OCI-LY1 (cell line): Measurements from ENCODE around the gene GRM2.

Experiments
- H2AFZ ChIP-seq: fragments of 200-600 bp; sonication (generic), shearing (Covaris generic); 2 replicates; pipeline ENCODE4 v1.6.0; 2014; ENCODE audit warnings: antibody characterized with exemption, mild to moderate bottlenecking, low read length
- H3F3A ChIP-seq: fragments of 200-600 bp; sonication (generic), shearing (Covaris generic); 2 replicates; pipeline ENCODE4 v1.6.0; 2014; ENCODE audit warnings: mild to moderate bottlenecking, antibody characterized with exemption, low read length, moderate library complexity; ENCODE audit not compliant: insufficient read depth
- H3K27ac ChIP-seq: fragments of 200-600 bp; sonication (generic); 2 replicates; pipeline ENCODE4 v1.5.1; 2014; ENCODE audit warnings: low read length, mixed run types, mild to moderate bottlenecking, low read depth; ENCODE audit not compliant: poor library complexity, severe bottlenecking
- H3K27me3 ChIP-seq: fragments of 200-600 bp; sonication (generic); 2 replicates; pipeline ENCODE4 v1.6.0; 2014; ENCODE audit warnings: antibody characterized with exemption, mild to moderate bottlenecking, low read length, moderate library complexity; ENCODE audit not compliant: insufficient read depth
- H3K36me3 ChIP-seq: fragments of 200-600 bp; sonication (generic); 2 replicates; pipeline ENCODE4 v1.6.1; 2014; ENCODE audit warnings: mild to moderate bottlenecking, antibody characterized with exemption, low read length, moderate library complexity, mixed read lengths; ENCODE audit not compliant: insufficient read depth
- H3K4me1 ChIP-seq: fragments of 200-600 bp; sonication (generic); 2 replicates; pipeline ENCODE4 v1.5.1; 2014; ENCODE audit warnings: mild to moderate bottlenecking, low read length, moderate library complexity; ENCODE audit not compliant: insufficient read depth, severe bottlenecking
- H3K4me2 ChIP-seq: fragments of 200-600 bp; sonication (generic), shearing (Covaris generic); 2 replicates; pipeline ENCODE4 v1.6.1; 2014; ENCODE audit warnings: low read length
- H3K4me3 ChIP-seq: fragments of 200-600 bp; sonication (generic); 2 replicates; pipeline ENCODE4 v1.5.1; 2014; ENCODE audit warnings: low read length, low read depth, mild to moderate bottlenecking, mixed read lengths; ENCODE audit not compliant: poor library complexity, severe bottlenecking
- H3K79me2 ChIP-seq: fragments of 200-600 bp; shearing (Covaris generic); 2 replicates; pipeline ENCODE4 v1.6.1; 2016; ENCODE audit warnings: mixed run types, low read length, mixed read lengths; ENCODE audit not compliant: insufficient read depth
- H3K9ac ChIP-seq: fragments of 200-600 bp; sonication (generic), shearing (Covaris generic); 2 replicates; pipeline ENCODE4 v1.6.1; 2014; ENCODE audit warnings: mild to moderate bottlenecking, low read length, mixed read lengths
- H3K9me2 ChIP-seq: fragments of 200-600 bp; sonication (generic), shearing (Covaris generic); 2 replicates; pipeline ENCODE4 v1.6.1; 2014; ENCODE audit warnings: low read depth, mild to moderate bottlenecking, low read length, mixed read lengths
- H3K9me3 ChIP-seq: fragments of 200-600 bp; shearing (Covaris generic); 2 replicates; pipeline ENCODE4 v1.6.1; 2014; ENCODE audit warnings: low read length, mixed read lengths
- H4K20me1 ChIP-seq: fragments of 200-600 bp; sonication (generic), shearing (Covaris generic); 2 replicates; pipeline ENCODE4 v1.6.0; 2016; ENCODE audit warnings: mild to moderate bottlenecking, low read length; ENCODE audit not compliant: insufficient read depth
- CTCF ChIP-seq: fragments of 200-600 bp; sonication (generic), shearing (Covaris generic); IDR thresholded peaks from 2 replicates; pipeline ENCODE4 v1.5.1; 2017; ENCODE audit warnings: mild to moderate bottlenecking, antibody characterized with exemption, low read length, moderate library complexity, mixed read lengths
- EZH2 ChIP-seq: fragments of 200-600 bp; sonication (generic), shearing (Covaris generic); IDR thresholded peaks from 2 replicates; pipeline ENCODE4 v1.8.0; 2017; ENCODE audit warnings: borderline replicate concordance, mixed run types, mild to moderate bottlenecking, antibody characterized with exemption, low read length, moderate library complexity, mixed read lengths

The GRM2 gene

GRCh38 chr3:51733859-51734571 lies 27.1 kb downstream of the GRM2 start:
- Histone ChIP-seq H3K36me3 (no peaks in the 10 kb centered on the region), H2AFZ (no peak overlapping the region), H3K4me2 (no peak overlapping the region)

DNA sequence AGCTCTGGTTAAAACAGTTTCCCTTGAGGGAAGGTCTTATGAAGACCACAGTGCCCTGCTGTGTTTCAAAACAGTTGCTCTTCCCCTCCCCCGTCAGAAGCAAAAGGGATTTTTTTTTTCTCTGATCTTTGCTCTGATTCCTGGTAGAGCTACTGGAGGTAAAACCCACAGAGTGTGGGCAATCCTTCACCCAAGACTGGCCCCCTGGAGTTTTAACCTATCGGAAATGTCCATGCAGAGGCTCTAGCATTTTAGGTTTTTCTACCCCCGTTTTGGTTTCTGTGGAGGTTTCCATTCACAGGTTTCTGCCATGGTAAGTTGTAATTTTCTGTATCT lies 27.7 kb downstream of the GRM2 start:
- Histone ChIP-seq H3K4me1 (no peaks in the 10 kb centered on the region), H3K9me2 (no peaks in the 10 kb centered on the region), H3K27ac (no peak overlapping the region), H3K36me3 (no peaks in the 10 kb centered on the region), H3F3A (no peaks in the 10 kb centered on the region), H2AFZ (no peak overlapping the region), H4K20me1 (no peaks in the 10 kb centered on the region), H3K4me2 (no peak overlapping the region), H3K9me3 (no peaks in the 10 kb centered on the region), H3K79me2 (no peaks in the 10 kb centered on the region), H3K27me3 (no peaks in the 10 kb centered on the region), H3K9ac (no peak overlapping the region), H3K4me3 (no peak overlapping the region)
- TF ChIP-seq CTCF, result no peak
- no peak for TF ChIP-seq EZH2

More at GRCh38 chr3:51733859-51734571, 27.1 kb downstream of the GRM2 start:
- Histone ChIP-seq H3K9ac (no peak overlapping the region), H3K9me3 (no peaks in the 10 kb centered on the region), H3K27me3 (no peaks in the 10 kb centered on the region), H3K4me3 (no peak overlapping the region), H4K20me1 (no peaks in the 10 kb centered on the region), H3K79me2 (no peaks in the 10 kb centered on the region), H3F3A (no peaks in the 10 kb centered on the region), H3K27ac (no peak overlapping the region), H3K9me2 (no peaks in the 10 kb centered on the region), H3K4me1 (no peaks in the 10 kb centered on the region)
- TF ChIP-seq CTCF, result no peak
- no peak for TF ChIP-seq EZH2

GRCh38 chr3:51735039-51735438 lies 28.2 kb downstream of the GRM2 start:
- Histone ChIP-seq H3K4me1 (no peaks in the 10 kb centered on the region), H3K9me3 (no peaks in the 10 kb centered on the region), H3K27ac (no peak overlapping the region), H2AFZ (no peak overlapping the region), H3K79me2 (no peaks in the 10 kb centered on the region), H3K9ac (no peak overlapping the region), H3K4me3 (no peak overlapping the region), H3K27me3 (no peaks in the 10 kb centered on the region), H3K36me3 (no peaks in the 10 kb centered on the region), H3K4me2 (no peak overlapping the region), H4K20me1 (no peaks in the 10 kb centered on the region), H3F3A (no peaks in the 10 kb centered on the region), H3K9me2 (no peaks in the 10 kb centered on the region)
- TF ChIP-seq EZH2, result no peak
- TF ChIP-seq CTCF, result no peak
